ENCODE data around the gene HSPB7.
"Not testable (repeated sequence)": the region's sequence is repeated elsewhere in the genome, so short reads cannot be mapped to it uniquely, and the experiment has no call there.

The HSPB7 gene

DNA sequence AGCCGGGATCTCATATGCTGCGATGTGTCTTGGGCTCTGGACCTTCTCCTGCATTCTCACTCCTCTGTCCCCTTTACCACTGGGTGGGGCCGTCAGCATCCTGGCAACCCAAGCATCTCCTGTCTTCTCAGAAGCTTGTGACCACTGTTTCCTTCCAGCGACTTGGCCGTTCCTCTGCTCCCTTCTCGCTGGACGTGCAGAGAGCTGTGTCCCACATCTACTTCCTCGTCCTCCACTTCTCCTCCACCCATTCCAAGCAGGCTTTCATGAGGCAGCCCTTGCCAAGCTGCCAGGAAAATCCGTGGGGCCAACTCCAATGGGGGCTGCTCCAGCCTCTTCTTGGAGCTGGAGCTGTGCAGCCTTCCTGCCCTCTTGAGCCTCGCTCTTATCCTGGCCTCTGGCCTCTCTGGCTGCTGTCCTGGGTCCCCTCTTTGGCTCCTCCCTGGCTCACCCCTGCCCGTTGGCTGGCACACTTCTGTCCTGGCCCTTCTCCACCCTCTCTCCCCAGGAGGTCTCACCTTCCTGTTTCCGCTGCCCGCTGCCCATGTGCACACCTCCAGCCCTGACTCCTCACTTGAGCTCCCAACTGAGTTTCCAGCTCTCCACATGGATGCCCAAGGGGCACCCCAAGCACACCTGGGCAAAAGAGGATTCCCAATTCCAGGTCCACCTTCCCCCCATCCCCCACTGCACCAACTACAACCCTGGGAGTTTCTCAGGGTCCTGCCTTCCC is 46.9 kb upstream of the HSPB7 start:
- no peak overlapping the region for H3K27ac ChIP-seq
- H2AFZ ChIP-seq (ENCODE audit: low read depth) = no peak overlapping the region
- H3K9ac ChIP-seq = no peak overlapping the region
- H3K27me3 ChIP-seq (ENCODE audit: insufficient read depth, low read depth) = no peaks in the 10 kb centered on the region; the same call in 1 of the 2 replicates
- no peak overlapping the region for H3K4me2 ChIP-seq
- H3K4me3 ChIP-seq (IDR thresholded peaks at IDR 0.05; ENCODE audit: insufficient read depth, low read depth, low read length) = no peak overlapping the region
- no peaks in the 10 kb centered on the region for H3K36me3 ChIP-seq (ENCODE audit: insufficient read depth)
- no peaks in the 10 kb centered on the region for H4K20me1 ChIP-seq (ENCODE audit: insufficient read depth)
- no peaks in the 10 kb centered on the region for H3K79me2 ChIP-seq (ENCODE audit: insufficient read depth, low read depth)
- peaks cover 9% of the 10 kb centered on the region for H3K4me1 ChIP-seq (ENCODE audit: low read depth, poor library complexity, severe bottlenecking)
- TF ChIP-seq CTCF (conservative IDR thresholded peaks at IDR 0.05; ENCODE audit: low read depth, low read length) = no peak

- peaks cover 9% of the 10 kb centered on the region for H3K4me1 ChIP-seq (ENCODE audit: low read depth, poor library complexity, severe bottlenecking)
- no peak overlapping the region for H2AFZ ChIP-seq (ENCODE audit: low read depth)
- no peak for TF ChIP-seq CTCF (conservative IDR thresholded peaks at IDR 0.05; ENCODE audit: low read depth, low read length)
- no peaks in the 10 kb centered on the region for H4K20me1 ChIP-seq (ENCODE audit: insufficient read depth)
- no peak overlapping the region for H3K27ac ChIP-seq
- H3K9ac ChIP-seq = no peak overlapping the region
- H3K4me2 ChIP-seq = no peak overlapping the region
- no peaks in the 10 kb centered on the region; the same call in 1 of the 2 replicates for H3K27me3 ChIP-seq (ENCODE audit: insufficient read depth, low read depth)
- H3K79me2 ChIP-seq (ENCODE audit: insufficient read depth, low read depth) = no peaks in the 10 kb centered on the region
- H3K36me3 ChIP-seq (ENCODE audit: insufficient read depth) = no peaks in the 10 kb centered on the region
- H3K4me3 ChIP-seq (IDR thresholded peaks at IDR 0.05; ENCODE audit: insufficient read depth, low read depth, low read length) = no peak overlapping the region
These were observed 46.1 kb upstream of the HSPB7 start for GRCh38 chr1:16063921-16064320.

- H3K79me2 ChIP-seq (ENCODE audit: insufficient read depth, low read depth) = no peaks in the 10 kb centered on the region
- H4K20me1 ChIP-seq (ENCODE audit: insufficient read depth) = no peaks in the 10 kb centered on the region
- no peaks in the 10 kb centered on the region for H3K36me3 ChIP-seq (ENCODE audit: insufficient read depth)
- no peak overlapping the region for H3K4me3 ChIP-seq (IDR thresholded peaks at IDR 0.05; ENCODE audit: insufficient read depth, low read depth, low read length)
- H3K4me1 ChIP-seq (ENCODE audit: low read depth, poor library complexity, severe bottlenecking) = peaks cover 9% of the 10 kb centered on the region
- no peak overlapping the region for H2AFZ ChIP-seq (ENCODE audit: low read depth)
- H3K9ac ChIP-seq = no peak overlapping the region
- no peak overlapping the region for H3K27ac ChIP-seq
- H3K27me3 ChIP-seq (ENCODE audit: insufficient read depth, low read depth) = no peaks in the 10 kb centered on the region; the same call in 1 of the 2 replicates
- TF ChIP-seq CTCF (conservative IDR thresholded peaks at IDR 0.05; ENCODE audit: low read depth, low read length) = no peak
- H3K4me2 ChIP-seq = no peak overlapping the region
These were observed 45.5 kb upstream of the HSPB7 start for GRCh38 chr1:16063226-16063829.

DNA sequence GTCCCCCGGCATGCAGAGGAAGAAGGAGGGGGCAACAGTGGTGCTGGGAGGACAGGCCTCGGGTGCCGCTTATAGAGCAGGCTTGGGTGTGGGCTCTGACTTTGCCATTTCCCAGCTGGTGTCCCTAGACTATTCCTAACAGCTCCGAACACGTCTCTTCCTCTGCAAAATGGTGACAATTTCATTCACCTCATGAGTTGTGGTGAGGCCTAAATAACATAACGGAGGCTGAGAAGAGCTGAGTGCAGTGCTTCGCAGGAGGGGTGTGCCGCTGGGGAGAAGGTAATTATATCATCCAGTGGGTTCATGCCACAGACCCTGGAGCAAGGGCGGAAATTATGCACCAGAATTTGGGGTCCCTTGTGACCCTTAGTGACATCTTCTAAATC is 44.8 kb upstream of the HSPB7 start:
- not testable (repeated sequence) for H2AFZ ChIP-seq (ENCODE audit: low read depth); H3K79me2 ChIP-seq (ENCODE audit: insufficient read depth, low read depth); H3K4me3 ChIP-seq (IDR thresholded peaks at IDR 0.05; ENCODE audit: insufficient read depth, low read depth, low read length); H3K36me3 ChIP-seq (ENCODE audit: insufficient read depth); H3K9ac ChIP-seq; H3K4me1 ChIP-seq (ENCODE audit: low read depth, poor library complexity, severe bottlenecking); H3K27me3 ChIP-seq (ENCODE audit: insufficient read depth, low read depth); H3K4me2 ChIP-seq; H4K20me1 ChIP-seq (ENCODE audit: insufficient read depth); H3K27ac ChIP-seq

DNA sequence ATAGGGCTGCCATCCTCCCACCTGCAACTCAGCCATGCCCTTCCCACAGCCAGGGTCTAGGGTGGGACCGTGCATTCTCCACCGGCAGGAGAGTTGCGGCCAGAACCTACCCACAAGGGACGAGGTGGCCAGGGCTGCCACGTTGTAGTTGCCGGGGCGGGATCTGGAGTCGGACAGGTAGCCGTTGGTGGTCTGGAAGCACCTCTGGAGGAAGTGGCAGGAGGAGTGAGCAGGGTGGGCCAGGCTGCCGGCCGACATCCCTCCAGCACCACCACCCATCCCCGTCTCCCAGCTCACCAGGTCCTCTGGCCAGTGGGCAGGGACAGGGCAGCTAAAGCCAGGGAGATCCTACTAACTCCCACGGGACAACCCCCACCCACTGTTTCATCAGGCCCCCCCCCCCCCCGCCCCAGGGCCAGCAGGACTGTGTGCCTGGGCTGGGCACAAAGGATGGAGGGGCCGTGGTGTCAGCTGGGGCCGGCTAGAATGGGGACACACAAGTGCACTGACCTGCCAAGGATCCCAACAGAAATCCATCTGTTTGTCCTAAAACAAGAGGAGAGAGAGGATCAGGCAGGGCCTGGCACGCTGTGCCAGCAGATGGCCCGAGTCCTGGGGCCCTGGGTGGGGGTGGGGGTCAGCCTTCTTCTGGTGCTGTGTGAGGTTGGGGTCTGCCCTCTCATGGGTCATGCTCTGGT is 44.3 kb upstream of the HSPB7 start:
- not testable (repeated sequence) for H3K4me2 ChIP-seq; H3K79me2 ChIP-seq (ENCODE audit: insufficient read depth, low read depth); H3K4me3 ChIP-seq (IDR thresholded peaks at IDR 0.05; ENCODE audit: insufficient read depth, low read depth, low read length); H2AFZ ChIP-seq (ENCODE audit: low read depth); H3K36me3 ChIP-seq (ENCODE audit: insufficient read depth); H3K9ac ChIP-seq; H3K27me3 ChIP-seq (ENCODE audit: insufficient read depth, low read depth); H3K27ac ChIP-seq; H3K4me1 ChIP-seq (ENCODE audit: low read depth, poor library complexity, severe bottlenecking); H4K20me1 ChIP-seq (ENCODE audit: insufficient read depth)

Measured in KMS-11 (cell line).